ENCODE measurements around the gene RNFT2. TPM values are rescaled to one million over a fixed set of nuclear protein-coding genes. Genes with fewer than 3 reads are reported as not detected.
A peak's percentile ranks its signal among the peaks of the same experiment; 100 is the strongest.

RNFT2 gene, protein sequence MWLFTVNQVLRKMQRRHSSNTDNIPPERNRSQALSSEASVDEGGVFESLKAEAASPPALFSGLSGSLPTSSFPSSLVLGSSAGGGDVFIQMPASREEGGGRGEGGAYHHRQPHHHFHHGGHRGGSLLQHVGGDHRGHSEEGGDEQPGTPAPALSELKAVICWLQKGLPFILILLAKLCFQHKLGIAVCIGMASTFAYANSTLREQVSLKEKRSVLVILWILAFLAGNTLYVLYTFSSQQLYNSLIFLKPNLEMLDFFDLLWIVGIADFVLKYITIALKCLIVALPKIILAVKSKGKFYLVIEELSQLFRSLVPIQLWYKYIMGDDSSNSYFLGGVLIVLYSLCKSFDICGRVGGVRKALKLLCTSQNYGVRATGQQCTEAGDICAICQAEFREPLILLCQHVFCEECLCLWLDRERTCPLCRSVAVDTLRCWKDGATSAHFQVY
- total RNA-seq, result 45.2 TPM

DNA sequence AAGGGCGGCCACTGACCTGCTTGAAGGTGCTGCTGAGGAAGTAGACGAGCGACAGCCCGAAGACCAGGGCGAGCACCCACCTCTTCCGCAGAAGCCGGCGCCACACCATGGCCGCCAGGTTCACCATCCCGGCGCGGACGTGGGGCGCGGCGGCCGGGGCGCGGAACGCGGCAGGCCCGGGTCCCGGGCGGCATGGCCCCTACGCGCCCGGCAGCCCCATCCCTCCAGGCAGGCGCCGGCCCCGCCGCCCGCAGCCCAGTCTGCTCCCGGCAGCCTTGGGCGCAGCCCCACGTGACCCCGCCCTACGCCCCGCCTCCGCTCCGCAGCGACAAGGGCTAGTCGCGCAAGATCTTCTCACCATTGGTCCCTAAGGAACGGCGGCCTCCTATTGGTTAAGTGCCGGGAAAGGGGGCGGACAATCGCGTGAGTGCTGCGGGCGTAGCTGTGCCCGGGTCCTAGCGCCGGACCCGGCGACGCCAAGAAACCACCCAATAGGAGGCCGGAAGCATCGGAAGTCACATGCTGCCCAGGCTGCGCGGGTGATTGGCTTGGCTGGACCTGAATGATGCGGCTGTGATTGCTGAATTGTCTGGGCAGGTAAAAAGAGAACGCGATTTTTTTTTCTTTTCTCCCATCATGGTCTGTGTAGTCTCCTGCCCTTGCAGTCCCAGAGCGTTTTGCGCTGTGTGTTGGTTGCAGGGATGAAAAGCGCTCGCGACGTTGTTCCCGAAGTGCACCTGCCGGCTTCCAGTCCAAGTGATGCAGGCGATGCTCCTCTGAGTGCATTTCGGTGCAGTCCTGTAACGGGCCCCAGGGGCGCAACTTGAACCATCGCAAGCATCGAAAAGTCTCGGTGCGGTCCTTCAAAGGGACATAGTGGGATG is at the start of gene RNFT2, which contains the start of gene SPRING1:
Gene RNFT2 (plus strand): TSS at position 542 of the 884 bp plus-strand sequence. CDS start 2,183 bp downstream, outside the sequence.
Gene SPRING1 (minus strand): TSS at position 296 of the 884 bp plus-strand sequence. CDS start 169 bp downstream, at position 127.
- peak; percentile 89 for FAIRE-seq

DNA sequence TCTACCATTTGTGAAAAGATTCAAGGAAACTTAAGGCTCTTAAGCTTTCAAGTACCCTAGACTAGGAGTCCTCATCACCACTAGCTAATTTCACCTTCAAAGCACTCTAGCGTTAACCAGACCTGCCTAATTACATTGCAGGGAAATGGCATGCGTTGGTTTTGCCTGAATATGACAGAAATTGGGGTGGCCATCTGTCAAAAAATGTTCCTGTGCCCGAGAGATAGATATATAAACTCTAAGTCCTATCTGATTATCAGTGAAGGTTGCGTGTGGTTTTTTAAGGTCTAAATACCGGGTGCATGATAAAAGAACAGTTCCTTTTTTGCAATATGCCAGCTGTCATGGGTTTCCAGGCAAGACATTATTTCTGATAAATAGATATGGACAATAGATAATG is 48.6 kb upstream of the RNFT2 start:
- FAIRE-seq (no peak), DNase-seq (ENCODE audit: low spot score in 2 of 2) (no peak)

More for the DNA sequence above, at the start of gene RNFT2, which contains the start of gene SPRING1:
- peak; percentile 99 for DNase-seq (ENCODE audit: low spot score in 2 of 2)

DNA sequence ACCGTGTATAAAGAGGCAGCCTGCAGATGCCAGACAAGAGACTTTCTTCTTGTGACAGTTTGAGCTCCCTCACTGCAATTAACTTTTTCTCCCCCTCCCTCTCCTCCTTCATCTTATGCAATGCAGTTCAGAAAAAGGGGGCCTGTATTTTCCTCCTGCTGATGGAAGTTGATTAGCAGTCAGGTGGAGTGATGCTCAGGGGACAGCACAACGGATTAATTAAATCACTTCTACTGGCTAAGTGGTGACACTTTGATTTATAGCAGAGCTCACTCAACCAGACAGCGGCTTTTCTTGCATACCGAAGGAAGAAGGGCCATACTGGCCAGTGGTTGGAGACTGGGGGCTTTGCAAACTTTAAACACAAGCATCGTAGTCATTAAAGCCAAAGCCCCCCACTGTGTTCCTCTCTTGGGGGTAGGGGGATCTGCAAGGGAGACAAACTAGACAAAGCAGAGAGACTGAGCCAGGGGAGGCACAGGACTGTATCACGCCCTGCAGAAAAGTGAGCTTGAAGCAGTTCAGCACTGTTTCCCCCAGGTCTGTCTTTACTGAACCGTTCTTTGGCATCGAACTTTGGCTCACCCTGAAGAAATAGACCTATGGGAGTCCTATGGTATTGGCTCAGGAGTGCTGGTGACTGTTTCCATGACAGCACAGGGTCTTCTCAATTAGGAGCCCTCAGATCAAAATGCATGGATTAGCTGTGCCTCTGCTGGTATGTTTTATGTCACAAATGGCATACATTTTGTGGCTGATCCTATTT is 48.0 kb upstream of the RNFT2 start:
- DNase-seq (ENCODE audit: low spot score in 2 of 2) (no peak), FAIRE-seq (no peak)

DNA sequence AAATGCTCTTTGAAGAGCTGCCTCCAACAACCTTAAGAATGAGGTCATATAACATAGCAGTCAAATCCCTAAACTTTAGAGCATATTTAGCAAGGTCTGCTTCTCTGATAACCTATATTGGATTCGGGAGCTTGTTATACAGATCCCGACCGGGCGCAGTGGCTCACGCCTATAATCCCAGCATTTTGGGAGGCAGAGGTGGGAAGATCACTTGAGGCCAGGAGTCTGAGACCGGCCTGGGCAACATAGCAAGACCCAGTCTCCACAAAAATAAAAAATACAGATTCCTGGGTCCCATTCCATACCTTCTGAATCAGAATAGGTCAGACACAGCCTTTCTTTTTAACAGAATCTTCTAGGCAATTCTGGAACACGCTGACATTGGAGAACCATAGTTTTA is 46.9 kb upstream of the RNFT2 start:
- FAIRE-seq (no peak), DNase-seq (ENCODE audit: low spot score in 2 of 2) (no peak)

DNA sequence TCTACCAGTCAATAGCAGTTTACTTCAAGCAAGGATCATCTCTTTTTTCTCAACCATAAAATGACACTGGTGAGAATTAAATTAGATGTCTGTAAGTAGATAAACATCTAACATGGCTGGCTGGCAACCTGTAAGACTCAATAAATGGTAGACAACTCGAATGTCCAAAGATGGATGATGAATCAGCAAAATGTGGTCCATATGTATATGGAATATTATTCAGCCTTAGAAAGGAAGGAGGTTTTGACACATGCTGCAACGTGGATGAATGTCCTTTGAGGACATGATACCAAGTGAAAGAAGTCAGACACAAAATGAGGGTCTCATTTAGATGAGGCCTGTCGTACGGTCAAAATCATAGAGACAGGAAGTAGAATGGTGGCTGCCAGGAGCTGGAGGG is 46.5 kb upstream of the RNFT2 start:
- DNase-seq (ENCODE audit: low spot score in 2 of 2) (no peak), FAIRE-seq (no peak)

DNA sequence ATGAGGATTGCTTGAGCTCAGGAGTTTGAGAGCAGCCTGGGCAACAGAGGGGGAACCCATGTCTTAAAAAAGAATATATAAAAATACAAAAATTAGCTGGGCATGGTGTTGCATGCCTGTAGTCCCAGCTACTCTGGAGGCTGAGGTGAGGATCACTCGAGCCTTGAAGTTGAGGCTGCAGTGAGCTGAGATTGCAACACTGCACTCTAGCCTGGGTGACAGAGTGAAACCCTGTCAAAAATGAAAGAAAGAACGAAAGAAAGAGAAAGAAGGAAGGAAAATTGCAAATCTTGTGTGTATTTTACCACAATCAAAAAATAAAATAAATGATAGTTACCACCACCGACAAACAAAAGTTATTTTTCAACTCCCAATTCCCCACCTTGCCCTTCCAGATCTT is 45.5 kb upstream of the RNFT2 start:
- no peak for FAIRE-seq
- DNase-seq (ENCODE audit: low spot score in 2 of 2), result no peak

DNA sequence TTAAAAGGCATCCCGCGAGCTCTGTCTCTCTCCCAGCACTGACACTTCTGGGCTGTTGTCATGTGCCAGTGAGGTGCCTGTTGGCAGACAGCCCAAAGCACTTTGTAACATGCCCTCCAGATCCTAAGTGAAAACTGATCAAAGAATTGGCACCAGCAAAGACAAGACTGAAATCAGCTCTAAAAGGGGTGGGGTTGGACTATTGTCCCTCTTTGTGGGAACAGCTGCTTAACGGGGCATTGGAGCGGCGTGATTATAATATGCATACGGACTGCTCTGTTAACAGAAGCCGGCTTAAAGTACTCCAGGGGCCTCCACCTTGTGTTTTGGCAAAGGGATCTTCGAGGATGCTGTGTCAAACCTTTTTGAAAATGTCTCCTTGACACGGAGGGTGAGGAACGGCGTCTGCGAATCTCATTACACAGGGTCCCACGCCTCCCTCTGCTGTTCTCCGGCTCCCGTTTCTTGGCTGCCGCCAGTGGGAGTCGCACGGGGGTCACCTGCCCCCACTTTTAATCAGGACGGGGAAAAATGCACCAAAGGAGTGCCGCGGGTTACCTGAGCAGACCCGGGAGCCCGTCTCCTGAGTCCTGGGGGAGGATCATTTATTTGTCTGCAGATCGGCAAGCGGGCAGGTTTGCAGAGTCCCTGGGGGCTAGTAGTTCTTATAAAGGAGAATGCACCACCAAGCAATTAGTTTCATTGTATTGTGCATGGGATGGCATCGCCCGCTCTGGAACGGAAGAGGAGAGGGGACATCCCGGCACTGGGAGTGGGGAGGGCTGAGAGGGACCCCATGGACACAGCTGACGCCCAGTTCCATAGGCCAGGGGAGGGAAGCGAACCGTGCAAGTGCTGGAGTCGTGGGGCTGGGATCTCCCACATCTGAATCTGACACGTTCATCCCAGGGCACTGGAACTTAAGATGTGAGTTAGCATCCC is 44.6 kb upstream of the RNFT2 start:
- no peak for FAIRE-seq

DNA sequence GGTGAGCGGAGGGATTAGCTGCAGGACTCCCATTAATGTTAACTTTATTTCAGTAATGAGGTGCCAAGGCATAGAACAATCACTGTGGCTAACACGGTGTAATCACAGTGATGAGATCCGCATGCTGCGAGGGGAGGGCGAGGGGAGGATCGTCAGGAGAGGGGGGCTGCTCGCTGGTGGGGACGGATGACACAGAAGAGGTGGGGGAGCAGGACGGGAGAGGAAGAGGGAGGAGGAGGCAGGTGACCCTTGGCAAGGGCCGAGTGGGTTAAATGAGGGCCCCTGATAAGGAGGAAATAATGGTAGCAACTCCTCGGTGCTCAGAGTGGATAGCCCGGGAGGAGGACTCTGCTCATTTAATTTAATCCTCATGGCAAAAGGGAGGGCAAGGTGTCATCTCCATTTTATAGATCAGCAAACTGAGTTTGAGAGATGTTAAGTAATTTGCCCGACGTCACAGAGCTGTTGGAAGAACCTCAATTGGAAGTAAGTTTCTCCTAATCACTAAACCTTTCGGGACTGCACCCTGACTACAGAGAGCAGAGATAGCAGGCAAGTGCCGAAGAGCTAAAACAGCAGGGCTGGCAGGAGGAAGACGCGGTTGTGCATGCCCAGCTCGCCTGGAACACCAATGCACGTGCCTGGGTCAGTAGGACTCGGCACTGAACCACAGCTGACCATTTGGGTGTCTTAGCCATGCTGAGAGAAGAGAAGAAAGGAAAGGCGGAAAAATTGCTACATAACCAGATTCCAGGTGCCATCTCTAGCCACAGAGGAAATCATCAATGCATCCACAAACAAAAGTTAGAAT is 43.3 kb upstream of the RNFT2 start:
- FAIRE-seq (no peak), DNase-seq (ENCODE audit: low spot score in 2 of 2) (no peak)

More for the DNA sequence above, 44.6 kb upstream of the RNFT2 start:
- DNase-seq (ENCODE audit: low spot score in 2 of 2), result no peak

DNA sequence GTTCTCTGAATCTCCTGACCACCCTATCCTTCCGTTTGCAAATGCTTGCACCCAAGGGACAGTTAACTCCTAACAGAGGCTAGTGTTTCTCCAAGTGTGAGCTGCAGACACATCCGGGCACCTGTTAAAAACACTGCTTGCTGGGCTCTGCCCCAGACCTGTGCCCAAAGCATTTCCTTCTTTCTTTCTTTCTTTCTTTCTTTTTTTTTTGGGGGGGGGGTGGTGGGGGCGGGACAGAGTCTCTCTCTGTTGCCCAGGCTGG is 42.7 kb upstream of the RNFT2 start:
- FAIRE-seq (no peak), DNase-seq (ENCODE audit: low spot score in 2 of 2) (no peak)

DNA sequence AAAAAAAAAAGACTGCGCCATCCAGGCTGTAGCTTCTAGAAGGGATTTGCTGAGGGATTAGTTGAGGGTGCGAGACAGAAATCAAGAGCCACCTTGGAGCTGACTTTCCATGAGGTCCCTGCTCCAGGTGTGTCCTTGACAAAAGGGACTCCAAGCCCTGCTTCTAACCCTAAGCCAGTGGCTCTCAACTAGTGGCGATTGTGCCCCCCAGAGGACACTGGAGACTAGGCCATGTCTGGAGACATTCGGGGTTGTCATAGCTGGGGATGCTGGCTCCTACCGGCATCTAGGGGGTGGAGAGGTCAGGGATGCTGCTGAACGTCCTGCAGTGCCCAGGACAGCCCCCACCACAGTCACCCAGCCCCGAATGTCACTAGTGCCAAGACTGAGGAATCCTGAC is 40.8 kb upstream of the RNFT2 start:
- FAIRE-seq, result no peak
- no peak for DNase-seq (ENCODE audit: low spot score in 2 of 2)

DNA sequence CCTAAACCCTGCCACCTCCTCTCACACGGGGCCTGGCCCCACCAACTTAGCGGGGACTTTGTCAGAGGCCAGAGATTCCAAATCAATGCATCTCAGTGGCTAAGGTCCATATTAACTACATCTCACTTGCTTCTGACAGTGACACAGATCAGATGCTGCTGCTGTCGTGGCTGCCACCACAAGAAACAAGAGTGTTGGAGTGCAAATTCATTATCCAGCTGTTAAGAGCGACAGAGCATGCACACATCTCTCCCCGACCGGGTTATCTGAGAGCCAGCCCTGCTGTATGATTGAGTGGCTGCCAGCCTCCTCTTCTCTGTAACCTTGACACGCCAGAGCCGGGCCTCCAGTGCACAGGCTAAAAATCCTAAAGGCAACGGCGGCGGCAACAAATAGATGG is 40.4 kb upstream of the RNFT2 start:
- no peak for DNase-seq (ENCODE audit: low spot score in 2 of 2)

DNA sequence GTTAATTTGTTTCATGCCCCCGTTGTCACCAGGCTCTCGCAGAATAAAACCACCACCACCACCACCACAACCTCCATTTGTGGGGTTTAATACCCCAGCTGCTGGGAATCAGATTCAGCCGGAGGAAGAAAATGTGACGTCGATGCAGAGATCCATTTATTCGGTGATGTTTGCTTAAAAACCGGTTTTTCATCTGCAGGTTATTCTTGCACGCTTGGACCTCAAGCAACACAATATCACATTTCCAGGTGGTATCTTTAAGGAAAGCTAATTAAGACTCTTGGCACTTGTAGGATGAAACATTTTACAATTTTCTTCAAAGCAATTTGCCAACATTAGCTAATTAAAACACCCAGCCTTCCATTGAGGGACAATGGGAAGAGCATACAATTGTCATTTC is 40.0 kb upstream of the RNFT2 start:
- no peak for DNase-seq (ENCODE audit: low spot score in 2 of 2)
- no peak for FAIRE-seq

More for the DNA sequence above, 40.4 kb upstream of the RNFT2 start:
- FAIRE-seq, result no peak

DNA sequence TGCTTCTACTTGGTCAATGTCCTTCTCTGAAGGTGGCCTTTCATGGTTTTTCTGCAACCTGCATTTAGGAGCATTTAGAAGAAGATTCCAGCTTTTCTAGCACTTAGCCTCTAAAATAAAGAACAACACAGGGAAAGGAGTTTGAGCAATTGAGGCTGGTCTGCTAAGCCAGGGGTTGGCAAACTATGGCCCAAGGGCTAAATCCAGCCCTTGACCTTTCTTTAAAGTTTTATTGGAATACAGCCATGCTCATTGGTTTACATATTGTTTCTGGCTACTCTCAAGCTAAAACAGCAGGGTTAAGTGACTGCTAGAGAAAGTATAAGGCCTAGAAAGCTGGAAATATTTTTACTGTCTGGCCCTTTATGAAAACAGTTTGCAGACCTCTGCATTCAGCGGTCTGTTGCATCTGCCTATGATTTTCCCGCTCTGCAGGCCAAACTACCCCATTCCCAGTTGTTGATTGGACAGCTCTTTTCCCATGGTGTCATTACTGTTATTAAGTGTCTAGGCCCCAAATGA is 39.5 kb upstream of the RNFT2 start:
- FAIRE-seq, result no peak
- no peak for DNase-seq (ENCODE audit: low spot score in 2 of 2)

DNA sequence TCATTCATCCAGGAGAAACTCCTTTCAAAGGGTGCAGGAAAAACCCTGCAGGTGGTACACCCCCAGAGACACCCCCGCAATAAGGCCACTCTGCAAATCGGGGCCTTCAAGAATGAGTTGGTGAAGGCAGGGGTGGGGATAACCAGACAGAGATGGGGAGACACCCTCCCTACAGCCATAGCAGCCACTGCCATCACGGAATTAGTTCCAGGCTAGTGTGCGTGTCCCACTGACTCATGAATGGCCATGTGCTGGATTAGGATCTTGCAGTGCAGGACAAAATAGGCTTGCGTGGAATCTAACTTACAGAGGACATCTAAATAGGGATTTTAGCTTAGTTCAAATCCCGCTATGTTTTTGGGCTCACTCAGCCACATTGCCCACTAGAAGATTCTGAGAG is 38.0 kb upstream of the RNFT2 start:
- FAIRE-seq, result no peak
- no peak for DNase-seq (ENCODE audit: low spot score in 2 of 2)

DNA sequence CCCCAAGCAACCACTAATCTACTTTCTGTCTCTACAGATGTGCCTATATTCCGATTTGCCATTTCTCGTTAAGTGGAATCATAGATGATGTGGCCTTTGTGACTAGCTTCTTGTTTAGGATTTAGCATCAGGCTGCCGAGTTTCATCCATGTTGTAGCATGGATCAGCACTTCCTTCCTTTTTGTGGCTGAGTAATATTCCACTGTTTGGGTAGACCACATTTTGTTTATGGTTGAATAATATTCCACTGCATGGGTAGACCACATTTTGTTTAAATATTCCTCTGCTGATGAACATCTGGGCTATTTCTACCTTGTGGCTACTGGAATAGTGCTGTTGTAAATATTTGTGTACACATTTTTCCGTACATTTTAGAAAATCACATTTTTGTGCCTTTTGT is 36.7 kb upstream of the RNFT2 start:
- FAIRE-seq (no peak), DNase-seq (ENCODE audit: low spot score in 2 of 2) (no peak)

DNA sequence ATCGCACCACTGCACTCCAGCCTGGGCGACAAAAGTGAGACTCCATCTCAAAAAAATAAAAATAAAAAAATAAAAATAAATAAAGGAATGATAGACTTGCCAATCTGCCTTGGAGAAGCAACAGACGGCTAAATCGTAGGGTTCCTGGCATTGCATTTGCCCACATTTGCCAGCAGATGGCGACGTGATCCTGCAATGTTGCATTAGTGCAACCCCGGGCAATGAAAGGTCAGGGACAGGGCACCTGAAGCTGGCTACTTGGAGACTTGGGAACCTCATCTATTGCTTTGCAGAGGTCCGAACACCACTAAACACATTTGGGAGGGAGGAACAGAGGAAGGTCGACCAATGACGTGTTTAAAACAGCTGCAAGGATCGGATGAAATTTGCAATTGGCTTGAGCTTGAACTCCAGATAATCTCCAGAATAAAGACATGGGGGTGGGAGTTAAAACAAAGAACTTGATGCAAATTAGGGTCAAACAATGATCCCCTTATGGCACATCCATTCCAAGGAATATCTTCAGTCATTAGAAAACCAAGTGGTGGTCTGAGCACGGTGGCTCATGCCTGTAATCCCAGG is 34.8 kb upstream of the RNFT2 start:
- peak; percentile 48 for FAIRE-seq
- DNase-seq (ENCODE audit: low spot score in 2 of 2), result peak; percentile 44 to 70

DNA sequence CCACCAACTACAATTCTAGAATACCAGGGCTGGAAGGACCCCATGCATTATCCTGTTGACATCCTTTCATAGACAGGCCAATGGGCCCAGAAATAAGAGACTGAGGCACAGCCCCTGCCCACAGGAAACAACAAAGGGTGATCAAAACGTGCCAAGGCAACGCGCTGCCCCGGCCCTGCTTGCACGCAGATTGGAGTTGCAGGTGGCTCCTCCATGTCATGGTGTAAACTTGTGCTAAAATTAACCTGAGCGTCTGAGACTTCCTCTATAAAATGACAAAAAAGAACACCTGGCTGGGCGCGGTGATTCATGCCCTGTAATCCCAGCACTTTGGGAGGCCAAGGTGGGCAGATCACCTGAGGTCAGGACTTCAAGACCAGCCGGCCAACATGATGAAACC is 30.4 kb upstream of the RNFT2 start:
- DNase-seq (ENCODE audit: low spot score in 2 of 2) (no peak), FAIRE-seq (no peak)
